Measurements from ENCODE around the gene RXFP1.

The RXFP1 gene

GRCh38 chr4:158586881-158587280 is 65.2 kb downstream of the RXFP1 start:
- Histone ChIP-seq H3K27me3 (replicated peaks) (no peaks in the 10 kb centered on the region), H3K36me3 (replicated peaks) (no peaks in the 10 kb centered on the region), H3K27ac (no peak overlapping the region), H3K4me3 (ENCODE audit: low read depth, low read length) (no peak overlapping the region)
- in situ Hi-C loops (cut with HindIII; ENCODE audit: low pct_ligation_motif_present, low sequenced_read_pairs): no loop called here
- TF ChIP-seq CTCF (IDR thresholded peaks at IDR 0.05; ENCODE audit: low read depth, low read length, missing control alignments): no peak
- DNase-seq: no peak

- no peaks in the 10 kb centered on the region for H3K27me3 ChIP-seq (replicated peaks)
- H3K27ac ChIP-seq: no peak overlapping the region
- in situ Hi-C loops (cut with HindIII; ENCODE audit: low pct_ligation_motif_present, low sequenced_read_pairs): no loop called here
- no peak for TF ChIP-seq CTCF (IDR thresholded peaks at IDR 0.05; ENCODE audit: low read depth, low read length, missing control alignments)
- no peak for DNase-seq
- H3K36me3 ChIP-seq (replicated peaks): no peaks in the 10 kb centered on the region
- H3K4me3 ChIP-seq (ENCODE audit: low read depth, low read length): no peak overlapping the region
Measured at GRCh38 chr4:158588285-158588684, 66.6 kb downstream of the RXFP1 start.

- Histone ChIP-seq H3K27me3 (replicated peaks) (no peaks in the 10 kb centered on the region), H3K36me3 (replicated peaks) (no peaks in the 10 kb centered on the region), H3K27ac (no peak overlapping the region), H3K4me3 (ENCODE audit: low read depth, low read length) (no peak overlapping the region)
- DNase-seq: no peak
- no peak for TF ChIP-seq CTCF (IDR thresholded peaks at IDR 0.05; ENCODE audit: low read depth, low read length, missing control alignments)
- in situ Hi-C loops (cut with HindIII; ENCODE audit: low pct_ligation_motif_present, low sequenced_read_pairs): no loop called here
Measured at GRCh38 chr4:158588777-158589176, 67.1 kb downstream of the RXFP1 start.

- DNase-seq: no peak
- Histone ChIP-seq H3K4me3 (ENCODE audit: low read depth, low read length) (no peak overlapping the region), H3K27ac (no peak overlapping the region), H3K27me3 (replicated peaks) (no peaks in the 10 kb centered on the region), H3K36me3 (replicated peaks) (no peaks in the 10 kb centered on the region)
- in situ Hi-C loops (cut with HindIII; ENCODE audit: low pct_ligation_motif_present, low sequenced_read_pairs): no loop called here
- TF ChIP-seq CTCF (IDR thresholded peaks at IDR 0.05; ENCODE audit: low read depth, low read length, missing control alignments): no peak
Measured at GRCh38 chr4:158590306-158590705, 68.6 kb downstream of the RXFP1 start.

- no peaks in the 10 kb centered on the region for H3K27me3 ChIP-seq (replicated peaks)
- H3K36me3 ChIP-seq (replicated peaks): no peaks in the 10 kb centered on the region
- no peak overlapping the region for H3K27ac ChIP-seq
- TF ChIP-seq CTCF (IDR thresholded peaks at IDR 0.05; ENCODE audit: low read depth, low read length, missing control alignments): no peak
- no peak for DNase-seq
- in situ Hi-C loops (cut with HindIII; ENCODE audit: low pct_ligation_motif_present, low sequenced_read_pairs): no loop called here
- H3K4me3 ChIP-seq (ENCODE audit: low read depth, low read length): no peak overlapping the region
Measured at GRCh38 chr4:158590824-158591223, 69.1 kb downstream of the RXFP1 start.

- H3K27me3 ChIP-seq (replicated peaks): no peaks in the 10 kb centered on the region
- no peak for TF ChIP-seq CTCF (IDR thresholded peaks at IDR 0.05; ENCODE audit: low read depth, low read length, missing control alignments)
- no peak for DNase-seq
- H3K4me3 ChIP-seq (ENCODE audit: low read depth, low read length): no peak overlapping the region
- H3K27ac ChIP-seq: no peak overlapping the region
- H3K36me3 ChIP-seq (replicated peaks): no peaks in the 10 kb centered on the region
- in situ Hi-C loops (cut with HindIII; ENCODE audit: low pct_ligation_motif_present, low sequenced_read_pairs): no loop called here
Measured at GRCh38 chr4:158597879-158598596, 76.4 kb downstream of the RXFP1 start.

Data from brain microvascular endothelial cell (primary cell).